H9 (cell line): ENCODE results near the gene COPB1. TPM values are rescaled to one million over a fixed set of nuclear protein-coding genes. Genes with fewer than 3 reads are reported as not detected.

Source experiments
- DNase-seq: peaks from one replicate; pipeline ENCODE4 v3.0.0-alpha.2; 2017
- H2AFZ ChIP-seq: one replicate; pipeline ENCODE4 v1.6.1; 2013; ENCODE audit warnings: mild to moderate bottlenecking, low read length, control low read depth, moderate library complexity
- H2AK5ac ChIP-seq: 2 replicates; pipeline ENCODE4 v1.6.1; 2013; ENCODE audit warnings: low read length, control low read depth, mixed read lengths; ENCODE audit not compliant: insufficient read length
- H2BK120ac ChIP-seq: one replicate; pipeline ENCODE4 v1.6.1; 2013; ENCODE audit warnings: low read depth, mild to moderate bottlenecking, low read length, control low read depth, inconsistent platforms; ENCODE audit not compliant: poor library complexity, severe bottlenecking
- H2BK12ac ChIP-seq: 2 replicates; pipeline ENCODE4 v1.6.1; 2013; ENCODE audit warnings: low read length, control low read depth, mixed read lengths, low read depth; ENCODE audit not compliant: insufficient read length
- H2BK15ac ChIP-seq: 2 replicates; pipeline ENCODE4 v1.6.1; 2013; ENCODE audit warnings: low read depth, low read length, control low read depth
- H2BK20ac ChIP-seq: one replicate; pipeline ENCODE4 v1.6.1; 2013; ENCODE audit warnings: low read depth, mild to moderate bottlenecking, low read length, control low read depth, inconsistent platforms; ENCODE audit not compliant: poor library complexity, severe bottlenecking
- H2BK5ac ChIP-seq: 2 replicates; pipeline ENCODE4 v1.6.1; 2013; ENCODE audit warnings: low read length, control low read depth, mixed read lengths; ENCODE audit not compliant: insufficient read length
- H3K14ac ChIP-seq: 2 replicates; pipeline ENCODE4 v1.6.1; 2013; ENCODE audit warnings: low read length, control low read depth; ENCODE audit not compliant: insufficient read depth
- H3K18ac ChIP-seq: 2 replicates; pipeline ENCODE4 v1.6.1; 2013; ENCODE audit warnings: low read depth, mild to moderate bottlenecking, mixed read lengths, low read length, control low read depth; ENCODE audit not compliant: insufficient read length
- H3K23ac ChIP-seq: 2 replicates; pipeline ENCODE4 v1.6.1; 2013; ENCODE audit warnings: low read length, control low read depth, mixed read lengths, low read depth; ENCODE audit not compliant: insufficient read length
- H3K23me2 ChIP-seq: 2 replicates; pipeline ENCODE4 v1.6.1; 2013; ENCODE audit warnings: low read depth, mild to moderate bottlenecking, mixed read lengths, low read length, control low read depth; ENCODE audit not compliant: insufficient read length, poor library complexity, severe bottlenecking
- H3K27ac ChIP-seq: 2 replicates; pipeline ENCODE4 v1.5.1; 2013; ENCODE audit warnings: low read length, control low read depth, mixed read lengths, low read depth; ENCODE audit not compliant: insufficient read length
- H3K27me3 ChIP-seq: 2 replicates; pipeline ENCODE4 v1.6.1; 2013; ENCODE audit warnings: low read length, control low read depth, inconsistent platforms; ENCODE audit not compliant: insufficient read depth
- H3K4ac ChIP-seq: 2 replicates; pipeline ENCODE4 v1.6.1; 2013; ENCODE audit warnings: low read depth, mild to moderate bottlenecking, control low read depth, inconsistent platforms, low read length, moderate library complexity
- H3K4me1 ChIP-seq: 2 replicates; pipeline ENCODE4 v1.6.1; 2013; ENCODE audit warnings: low read length, control low read depth, inconsistent platforms; ENCODE audit not compliant: insufficient read depth
- H3K4me2 ChIP-seq: 2 replicates; pipeline ENCODE4 v1.6.1; 2013; ENCODE audit warnings: low read length, control low read depth, mixed read lengths; ENCODE audit not compliant: insufficient read length, insufficient read depth
- H3K56ac ChIP-seq: 2 replicates; pipeline ENCODE4 v1.6.1; 2013; ENCODE audit warnings: low read depth, mild to moderate bottlenecking, mixed read lengths, low read length, control low read depth; ENCODE audit not compliant: insufficient read length
- H3K79me1 ChIP-seq: 2 replicates; pipeline ENCODE4 v1.6.1; 2013; ENCODE audit warnings: low read depth, mild to moderate bottlenecking, moderate library complexity, low read length, control low read depth, inconsistent platforms; ENCODE audit not compliant: insufficient read depth, poor library complexity, severe bottlenecking
- H3K79me2 ChIP-seq: 2 replicates; pipeline ENCODE4 v1.6.1; 2013; ENCODE audit warnings: low read length, control low read depth, inconsistent platforms; ENCODE audit not compliant: insufficient read depth
- H3K9ac ChIP-seq: 2 replicates; pipeline ENCODE4 v1.6.1; 2013; ENCODE audit warnings: low read length, control low read depth, mixed read lengths; ENCODE audit not compliant: insufficient read length; ENCODE audit errors: extremely low read depth
- H3K9me3 ChIP-seq: one replicate; pipeline ENCODE4 v1.6.1; 2013; ENCODE audit warnings: low read depth, low read length, inconsistent platforms; ENCODE audit not compliant: control insufficient read depth
- H3T11ph ChIP-seq: one replicate; pipeline ENCODE4 v1.6.1; 2013; ENCODE audit warnings: mild to moderate bottlenecking, low read length, control low read depth, inconsistent platforms
- H4K20me1 ChIP-seq: one replicate; pipeline ENCODE4 v1.6.1; 2013; ENCODE audit not compliant: control insufficient read depth, insufficient read length, insufficient read depth
- H4K5ac ChIP-seq: 2 replicates; pipeline ENCODE4 v1.6.1; 2013; ENCODE audit warnings: low read depth, mild to moderate bottlenecking, mixed read lengths, low read length, control low read depth; ENCODE audit not compliant: insufficient read length
- H4K8ac ChIP-seq: replicated peaks from 2 replicates; pipeline ENCODE4 v1.6.1; 2013; ENCODE audit warnings: low read length, control low read depth, mixed read lengths, low read depth; ENCODE audit not compliant: insufficient read length
- H4K91ac ChIP-seq: 2 replicates; pipeline ENCODE4 v1.6.1; 2013; ENCODE audit warnings: low read depth, mild to moderate bottlenecking, moderate library complexity, mixed read lengths, low read length, control low read depth; ENCODE audit not compliant: insufficient read length
- H3K27ac Mint-ChIP-seq, 3 experiments: 2 replicates in 2 of 3; 3 replicates in 1 of 3; pipeline ENCODE4 v1.8.0; 2020 to 2021; ENCODE audit warnings: mixed read lengths in 3 of 3, mild to moderate bottlenecking in 1 of 3, moderate library complexity in 1 of 3
- H3K27me3 Mint-ChIP-seq: 2 replicates; pipeline ENCODE4 v1.8.0; 2021; ENCODE audit warnings: low read depth, mild to moderate bottlenecking, moderate library complexity, mixed read lengths
- H3K36me3 Mint-ChIP-seq, 3 experiments: 2 replicates in 2 of 3; 3 replicates in 1 of 3; pipeline ENCODE4 v1.8.0; 2020 to 2021; ENCODE audit warnings: low read depth in 3 of 3, mixed read lengths in 3 of 3; ENCODE audit not compliant: insufficient read depth in 1 of 3
- H3K4me1 Mint-ChIP-seq, 2 experiments: 2 replicates each; pipeline ENCODE4 v1.8.0; 2020; ENCODE audit warnings: mixed read lengths in 2 of 2
- H3K4me3 Mint-ChIP-seq, 2 experiments: 2 replicates in 1 of 2; 3 replicates in 1 of 2; pipeline ENCODE4 v1.8.0; 2020 to 2021; ENCODE audit warnings: mild to moderate bottlenecking in 2 of 2, mixed read lengths in 2 of 2, moderate library complexity in 1 of 2
- H3K9me3 Mint-ChIP-seq, 2 experiments: 2 replicates in 1 of 2; 3 replicates in 1 of 2; pipeline ENCODE4 v1.8.0; 2020; ENCODE audit warnings: mild to moderate bottlenecking in 2 of 2, mixed read lengths in 2 of 2, moderate library complexity in 1 of 2
- WGBS: extraction: QIAGEN DNeasy Blood & Tissue Kit; methylation state at CpG from one replicate; pipeline ENCODE4 v1.1.7; 2013; ENCODE audit warnings: missing lambda C conversion rate, low lambda C conversion rate, mixed read lengths; ENCODE audit not compliant: insufficient read length; ENCODE audit errors: extremely low coverage; 5-methylcytosine and 5-hydroxymethylcytosine counted together
- total RNA-seq: library from RNA; stranded (reverse); gene quantifications from 2 replicates; pipeline ENCODE4 v1.2.1, GENCODE V29; 2021
- TF ChIP-seq, protein P1 (sequence below): fragments of 200-600 bp; sonication (generic); conservative IDR thresholded peaks from 3 replicates; pipeline ENCODE4 v1.8.0; 2021; ENCODE audit warnings: antibody characterized with exemption, mild to moderate bottlenecking

COPB1 gene
- total RNA-seq, 1 experiment from 2014 or later: 71.6 TPM

DNA sequence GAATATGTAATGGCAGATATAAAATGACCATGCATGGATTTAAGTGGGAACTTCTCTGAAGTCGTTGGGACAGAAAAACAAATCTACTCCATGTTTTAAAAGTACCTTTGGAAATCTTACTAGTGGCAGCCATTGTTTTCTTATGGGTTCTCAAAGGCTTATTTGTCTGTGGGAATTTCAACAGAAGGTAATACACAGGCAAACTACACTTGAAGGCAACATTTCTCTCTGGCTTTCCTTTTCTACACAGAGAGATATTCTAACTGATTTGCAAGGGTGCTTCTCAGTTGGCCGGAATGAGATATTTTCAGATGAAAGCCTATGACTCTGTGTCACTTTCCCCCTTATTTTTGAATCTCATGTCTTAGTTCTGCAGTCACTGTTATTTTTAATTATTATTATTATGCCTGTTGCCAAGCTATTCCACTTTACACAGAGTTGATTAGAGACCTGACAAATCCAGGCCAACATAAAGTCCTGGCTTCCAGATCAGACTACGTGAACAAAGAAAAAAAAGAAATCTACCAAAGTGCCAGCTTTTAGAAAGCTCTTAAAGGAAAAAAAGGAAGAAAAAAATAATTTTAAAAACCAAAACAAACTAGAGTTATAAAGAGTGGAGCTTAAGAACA, 39.4 kb upstream of the COPB1 start:
- H3K27me3 Mint-ChIP-seq: no peaks in the 10 kb centered on the region
- WGBS: no CpG with 5 or more reads among the region's 3 CpGs

More for the DNA sequence above, 39.4 kb upstream of the COPB1 start:
- Histone ChIP-seq H2AFZ (no peak overlapping the region), H3K4ac (no peak overlapping the region), H2BK12ac (no peak overlapping the region), H3K23me2 (no peaks in the 10 kb centered on the region), H4K5ac (no peak overlapping the region), H4K91ac (no peak overlapping the region), H2BK5ac (no peak overlapping the region), H3K23ac (no peak overlapping the region), H3K4me2 (no peak overlapping the region), H2BK15ac (no peak overlapping the region), H2BK20ac (no peak overlapping the region), H2AK5ac (no peak overlapping the region), H3K27me3 (no peaks in the 10 kb centered on the region), H3K79me2 (no peaks in the 10 kb centered on the region), H4K8ac (no peak overlapping the region), H4K20me1 (no peaks in the 10 kb centered on the region), H3T11ph (no peak overlapping the region), H3K56ac (no peak overlapping the region), H3K9me3 (no peaks in the 10 kb centered on the region), H3K27ac (no peak overlapping the region), H3K9ac (no peak overlapping the region), H2BK120ac (no peak overlapping the region), H3K14ac (no peak overlapping the region), H3K79me1 (no peaks in the 10 kb centered on the region), H3K4me1 (no peaks in the 10 kb centered on the region; the same call in 1 of the 2 replicates), H3K18ac (no peak overlapping the region)
- no peak for DNase-seq
- Mint-ChIP-seq H3K36me3 (no peaks in the 10 kb centered on the region), H3K4me1 (peaks cover 16 to 20% of the 10 kb centered on the region in 2 experiments), H3K4me3 (no peak overlapping the region), H3K9me3 (no peaks in the 10 kb centered on the region), H3K27ac (0 out of 7 replicates have a peak overlapping the region, but pooled peaks of 1 of the 3 experiments have one; percentile 59)
- TF ChIP-seq, protein P1, sequence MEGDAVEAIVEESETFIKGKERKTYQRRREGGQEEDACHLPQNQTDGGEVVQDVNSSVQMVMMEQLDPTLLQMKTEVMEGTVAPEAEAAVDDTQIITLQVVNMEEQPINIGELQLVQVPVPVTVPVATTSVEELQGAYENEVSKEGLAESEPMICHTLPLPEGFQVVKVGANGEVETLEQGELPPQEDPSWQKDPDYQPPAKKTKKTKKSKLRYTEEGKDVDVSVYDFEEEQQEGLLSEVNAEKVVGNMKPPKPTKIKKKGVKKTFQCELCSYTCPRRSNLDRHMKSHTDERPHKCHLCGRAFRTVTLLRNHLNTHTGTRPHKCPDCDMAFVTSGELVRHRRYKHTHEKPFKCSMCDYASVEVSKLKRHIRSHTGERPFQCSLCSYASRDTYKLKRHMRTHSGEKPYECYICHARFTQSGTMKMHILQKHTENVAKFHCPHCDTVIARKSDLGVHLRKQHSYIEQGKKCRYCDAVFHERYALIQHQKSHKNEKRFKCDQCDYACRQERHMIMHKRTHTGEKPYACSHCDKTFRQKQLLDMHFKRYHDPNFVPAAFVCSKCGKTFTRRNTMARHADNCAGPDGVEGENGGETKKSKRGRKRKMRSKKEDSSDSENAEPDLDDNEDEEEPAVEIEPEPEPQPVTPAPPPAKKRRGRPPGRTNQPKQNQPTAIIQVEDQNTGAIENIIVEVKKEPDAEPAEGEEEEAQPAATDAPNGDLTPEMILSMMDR: no peak
